Breast epithelium (tissue), 3 donors: ENCODE results near the gene RHBDD3.

Source experiments
- POLR2AphosphoS5 ChIP-seq, 3 donors: sonication (generic); formaldehyde crosslinking; IDR thresholded peaks; one replicate each; pipeline ENCODE4 v1.6.1; 2017; ENCODE audit warnings: antibody characterized with exemption in 3 of 3
- TF ChIP-seq, protein P1 (sequence below), 3 donors: fragments of 450-650 bp; IDR thresholded peaks; one replicate each; pipeline ENCODE4 v1.5.1; 2016 to 2017; ENCODE audit warnings: antibody characterized with exemption in 3 of 3, mild to moderate bottlenecking in 3 of 3, moderate library complexity in 3 of 3

DNA sequence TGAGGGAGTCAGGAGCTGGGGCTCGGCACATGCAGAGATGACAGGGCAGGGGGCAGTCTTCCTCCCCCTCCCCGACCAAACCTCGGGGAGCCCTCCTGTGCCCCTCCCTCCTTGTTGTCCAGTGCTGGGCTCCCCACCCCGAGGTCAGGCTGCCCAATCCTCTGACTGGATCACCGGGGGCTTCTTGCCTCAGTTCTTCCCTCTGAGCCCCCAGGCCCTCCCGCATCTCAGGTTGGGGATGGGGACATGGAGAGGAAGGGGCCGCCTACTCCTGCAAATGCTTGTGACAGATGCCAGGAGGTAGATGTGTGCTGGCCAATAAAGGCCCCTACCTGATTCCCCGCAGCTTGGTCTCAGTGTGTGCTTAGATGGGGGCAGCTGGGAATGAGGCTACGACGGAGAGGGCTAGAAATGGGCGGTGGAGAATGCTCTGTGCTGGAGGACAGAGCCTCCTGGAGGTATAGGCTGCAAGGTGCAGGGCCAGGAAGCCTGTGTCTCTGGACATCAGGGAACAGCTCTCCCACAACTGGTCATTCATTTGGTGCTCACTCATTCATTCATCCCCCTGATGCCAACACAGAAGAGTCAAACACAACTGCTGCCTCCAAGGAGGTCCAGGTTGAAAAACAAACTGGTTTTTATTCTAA lies 8.4 kb downstream of the RHBDD3 start:
- TF ChIP-seq, protein P1, sequence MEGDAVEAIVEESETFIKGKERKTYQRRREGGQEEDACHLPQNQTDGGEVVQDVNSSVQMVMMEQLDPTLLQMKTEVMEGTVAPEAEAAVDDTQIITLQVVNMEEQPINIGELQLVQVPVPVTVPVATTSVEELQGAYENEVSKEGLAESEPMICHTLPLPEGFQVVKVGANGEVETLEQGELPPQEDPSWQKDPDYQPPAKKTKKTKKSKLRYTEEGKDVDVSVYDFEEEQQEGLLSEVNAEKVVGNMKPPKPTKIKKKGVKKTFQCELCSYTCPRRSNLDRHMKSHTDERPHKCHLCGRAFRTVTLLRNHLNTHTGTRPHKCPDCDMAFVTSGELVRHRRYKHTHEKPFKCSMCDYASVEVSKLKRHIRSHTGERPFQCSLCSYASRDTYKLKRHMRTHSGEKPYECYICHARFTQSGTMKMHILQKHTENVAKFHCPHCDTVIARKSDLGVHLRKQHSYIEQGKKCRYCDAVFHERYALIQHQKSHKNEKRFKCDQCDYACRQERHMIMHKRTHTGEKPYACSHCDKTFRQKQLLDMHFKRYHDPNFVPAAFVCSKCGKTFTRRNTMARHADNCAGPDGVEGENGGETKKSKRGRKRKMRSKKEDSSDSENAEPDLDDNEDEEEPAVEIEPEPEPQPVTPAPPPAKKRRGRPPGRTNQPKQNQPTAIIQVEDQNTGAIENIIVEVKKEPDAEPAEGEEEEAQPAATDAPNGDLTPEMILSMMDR (IDR thresholded peaks at IDR 0.05): no peak
- no peak for TF ChIP-seq POLR2AphosphoS5 (IDR thresholded peaks at IDR 0.05)
